ENCODE measurements around the gene ZNF532. TPM values are rescaled to one million over a fixed set of nuclear protein-coding genes. Genes with fewer than 3 reads are reported as not detected.

The ZNF532 gene
- total RNA-seq, 4 donors from 2014 or later: 54.7 to 124 (median 91.2) TPM

GRCh38 chr18:59035591-59035990 lies 170.9 kb downstream of the ZNF532 start:
- Histone ChIP-seq H3K27me3 (no peaks in the 10 kb centered on the region), H3K4me1 (peaks cover 10 to 16% of the 10 kb centered on the region in 2 donors), H3K9me3 (no peaks in the 10 kb centered on the region), H3K4me3 (no peak overlapping the region), H3K27ac (no peak overlapping the region), H3K36me3 (no peaks in the 10 kb centered on the region)
- DNase-seq (no peak), ATAC-seq (peak in 1 of 2 donors; percentile 28)
- intact Hi-C loops (cut with DNase I; ENCODE audit: low total_unique reads) (no loop called here), in situ Hi-C loops (cut with MboI; ENCODE audit: low sequenced_read_pairs in 4 of 4) (loop anchor here in 1 of 4 donors (25.0 kb wide), 1 partner anchor 102 kb away; the partner anchor contains the start of gene SEC11C)
- no peak for TF ChIP-seq POLR2A (IDR thresholded peaks at IDR 0.05)
- no peak for TF ChIP-seq CTCF (IDR thresholded peaks at IDR 0.05 in 4 of 5, conservative IDR thresholded peaks at IDR 0.05 in 1 of 5)

Other genes with a start within 250 kb of the ZNF532 start
- 10 to 100 TPM; 46.6 to 81.5 (median 58.4) TPM for gene ALPK2, start 235.8 kb upstream of the ZNF532 start, total RNA-seq
- 10 to 100 TPM in 3 of 4 donors, 1 to 10 TPM in 1; 9.9 to 24.8 (median 12.9) TPM for gene MALT1, start 193.4 kb upstream of the ZNF532 start, total RNA-seq

Measured in gastrocnemius medialis (tissue), 4 donors.